ENCODE results near the gene ZNF764.

DNA sequence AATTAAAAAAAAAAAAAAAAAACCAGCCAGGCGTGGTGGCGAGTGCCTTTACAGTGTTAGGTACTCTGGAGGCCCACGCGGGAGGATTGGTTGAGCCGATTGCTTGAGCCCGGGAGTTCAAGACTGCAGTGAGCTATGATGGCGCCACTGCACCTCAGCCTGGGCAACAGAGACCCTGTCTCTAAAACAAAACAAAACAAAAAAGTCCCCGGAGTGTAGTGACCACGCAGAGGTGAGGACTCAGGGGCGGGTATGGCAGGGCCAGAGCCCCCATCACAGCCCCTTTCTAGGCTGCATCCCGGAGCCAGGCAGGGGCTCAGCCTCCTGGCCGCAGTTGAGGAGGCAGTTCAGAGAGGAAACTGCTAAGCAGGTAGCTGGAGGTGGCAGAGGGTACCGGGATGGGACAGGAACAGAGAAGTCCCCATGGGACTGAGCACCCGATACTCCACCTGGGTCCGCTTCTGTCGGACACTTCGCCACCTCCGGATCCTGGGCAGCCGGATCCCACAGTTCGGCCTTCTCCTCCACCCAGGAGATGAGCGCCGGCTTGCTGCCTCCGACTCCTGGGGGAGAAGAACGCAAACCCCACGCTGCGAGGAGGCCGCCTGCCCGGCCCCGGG, 24.3 kb downstream of the ZNF764 start:
- TF ChIP-seq, protein P1, sequence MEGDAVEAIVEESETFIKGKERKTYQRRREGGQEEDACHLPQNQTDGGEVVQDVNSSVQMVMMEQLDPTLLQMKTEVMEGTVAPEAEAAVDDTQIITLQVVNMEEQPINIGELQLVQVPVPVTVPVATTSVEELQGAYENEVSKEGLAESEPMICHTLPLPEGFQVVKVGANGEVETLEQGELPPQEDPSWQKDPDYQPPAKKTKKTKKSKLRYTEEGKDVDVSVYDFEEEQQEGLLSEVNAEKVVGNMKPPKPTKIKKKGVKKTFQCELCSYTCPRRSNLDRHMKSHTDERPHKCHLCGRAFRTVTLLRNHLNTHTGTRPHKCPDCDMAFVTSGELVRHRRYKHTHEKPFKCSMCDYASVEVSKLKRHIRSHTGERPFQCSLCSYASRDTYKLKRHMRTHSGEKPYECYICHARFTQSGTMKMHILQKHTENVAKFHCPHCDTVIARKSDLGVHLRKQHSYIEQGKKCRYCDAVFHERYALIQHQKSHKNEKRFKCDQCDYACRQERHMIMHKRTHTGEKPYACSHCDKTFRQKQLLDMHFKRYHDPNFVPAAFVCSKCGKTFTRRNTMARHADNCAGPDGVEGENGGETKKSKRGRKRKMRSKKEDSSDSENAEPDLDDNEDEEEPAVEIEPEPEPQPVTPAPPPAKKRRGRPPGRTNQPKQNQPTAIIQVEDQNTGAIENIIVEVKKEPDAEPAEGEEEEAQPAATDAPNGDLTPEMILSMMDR (IDR thresholded peaks at IDR 0.05; ENCODE audit: low read length), result no peak; the same call in 1 of the 2 replicates
- no peak for TF ChIP-seq EZH2 (IDR thresholded peaks at IDR 0.05; ENCODE audit: borderline replicate concordance, low read length)

Data from OCI-LY1 (cell line).